ENCODE data around the gene GADD45B. TPM values are rescaled to one million over a fixed set of nuclear protein-coding genes. Genes with fewer than 3 reads are reported as not detected.

Gene GADD45B
- total and polyA plus RNA-seq, 3 donors from 2014 or later = 16.9 to 59.7 (median 30.5) TPM

- Histone ChIP-seq H3K36me3 (ENCODE audit: low read depth, missing control alignments) (no peaks in the 10 kb centered on the region), H3K27me3 (no peaks in the 10 kb centered on the region), H3K4me1 (no peaks in the 10 kb centered on the region), H3K9me3 (no peaks in the 10 kb centered on the region), H3K27ac (no peak overlapping the region), H3K4me3 (no peak overlapping the region)
- DNase-seq = no peak
- intact Hi-C loops (cut with DNase I; ENCODE audit: low total_unique reads) = no loop called here
- 97% methylated on average over 33 to 39 of the region's 39 CpGs for WGBS, 2 donors
- no peak for TF ChIP-seq CTCF (IDR thresholded peaks at IDR 0.05)
- no peak for TF ChIP-seq POLR2A (IDR thresholded peaks at IDR 0.05)
Measured at GRCh38 chr19:2436384-2436783, 39.5 kb upstream of the GADD45B start.

GRCh38 chr19:2436926-2437325, 39.0 kb upstream of the GADD45B start:
- Histone ChIP-seq H3K36me3 (ENCODE audit: low read depth, missing control alignments) (no peaks in the 10 kb centered on the region), H3K9me3 (no peaks in the 10 kb centered on the region), H3K4me3 (no peak overlapping the region), H3K27me3 (no peaks in the 10 kb centered on the region), H3K27ac (no peak overlapping the region), H3K4me1 (no peaks in the 10 kb centered on the region)
- intact Hi-C loops (cut with DNase I; ENCODE audit: low total_unique reads) = no loop called here
- DNase-seq = no peak
- TF ChIP-seq CTCF (IDR thresholded peaks at IDR 0.05) (no peak), POLR2A (IDR thresholded peaks at IDR 0.05) (no peak)
- WGBS, 2 donors = 84 to 96% methylated on average over 7 to 15 of the region's 15 CpGs

- no peak for DNase-seq
- Histone ChIP-seq H3K4me3 (no peak overlapping the region), H3K9me3 (no peaks in the 10 kb centered on the region), H3K27me3 (no peaks in the 10 kb centered on the region), H3K27ac (no peak overlapping the region), H3K36me3 (ENCODE audit: low read depth, missing control alignments) (no peaks in the 10 kb centered on the region), H3K4me1 (no peaks in the 10 kb centered on the region)
- intact Hi-C loops (cut with DNase I; ENCODE audit: low total_unique reads) = no loop called here
- no peak for TF ChIP-seq CTCF (IDR thresholded peaks at IDR 0.05)
- TF ChIP-seq POLR2A (IDR thresholded peaks at IDR 0.05) = no peak
- 93 to 95% methylated on average over 17 to 20 of the region's 20 CpGs for WGBS, 2 donors
Measured at GRCh38 chr19:2438178-2438577, 37.7 kb upstream of the GADD45B start.

- no peaks in the 10 kb centered on the region for H3K36me3 ChIP-seq (ENCODE audit: low read depth, missing control alignments)
- WGBS, 2 donors = 84 to 98% methylated on average over 1 of the region's 1 CpG
- intact Hi-C loops (cut with DNase I; ENCODE audit: low total_unique reads) = no loop called here
- H3K4me1 ChIP-seq = no peaks in the 10 kb centered on the region
- no peaks in the 10 kb centered on the region for H3K9me3 ChIP-seq
- H3K27me3 ChIP-seq = no peaks in the 10 kb centered on the region
- TF ChIP-seq POLR2A (IDR thresholded peaks at IDR 0.05) (no peak), CTCF (IDR thresholded peaks at IDR 0.05) (no peak)
- H3K27ac ChIP-seq = no peak overlapping the region
- no peak overlapping the region for H3K4me3 ChIP-seq
- no peak for DNase-seq
Measured at GRCh38 chr19:2440515-2440914, 35.4 kb upstream of the GADD45B start.

- no peaks in the 10 kb centered on the region for H3K36me3 ChIP-seq (ENCODE audit: low read depth, missing control alignments)
- no peak overlapping the region for H3K27ac ChIP-seq
- DNase-seq = no peak
- no peaks in the 10 kb centered on the region for H3K4me1 ChIP-seq
- intact Hi-C loops (cut with DNase I; ENCODE audit: low total_unique reads) = no loop called here
- H3K27me3 ChIP-seq = no peaks in the 10 kb centered on the region
- H3K4me3 ChIP-seq = no peak overlapping the region
- WGBS, 2 donors = 97 to 100% methylated on average over 7 to 26 of the region's 26 CpGs
- TF ChIP-seq POLR2A (IDR thresholded peaks at IDR 0.05) (no peak), CTCF (IDR thresholded peaks at IDR 0.05) (no peak)
- H3K9me3 ChIP-seq = no peaks in the 10 kb centered on the region
Measured at GRCh38 chr19:2441096-2441752, 34.7 kb upstream of the GADD45B start.
